H54 (cell line): ENCODE results near the gene CNIH3.

Source experiments
- DNase-seq: peaks from one replicate; pipeline ENCODE4 v3.0.0; 2011; ENCODE audit warnings: low spot score, mixed read lengths; ENCODE audit not compliant: insufficient read length
- FAIRE-seq: peaks from 3 replicates; lab custom pipeline; 2011; peaks lifted over from hg19 to GRCh38; lab: Jason Lieb, UNC
- POLR2A ChIP-seq: IDR thresholded peaks from 2 replicates; pipeline ENCODE4 v1.6.1; 2011; ENCODE audit warnings: low read depth, mild to moderate bottlenecking, low read length

CNIH3 gene

GRCh38 chr1:224719716-224720115, 103.6 kb downstream of the CNIH3 start:
- FAIRE-seq (no peak), DNase-seq (no peak)
- no peak for TF ChIP-seq POLR2A

GRCh38 chr1:224720216-224720615, 104.1 kb downstream of the CNIH3 start:
- DNase-seq (no peak), FAIRE-seq (no peak)
- TF ChIP-seq POLR2A, result no peak

GRCh38 chr1:224721000-224721399, 104.9 kb downstream of the CNIH3 start:
- DNase-seq, result no peak
- TF ChIP-seq POLR2A, result no peak
- FAIRE-seq, result no peak

GRCh38 chr1:224722838-224723237, 106.7 kb downstream of the CNIH3 start:
- DNase-seq, result no peak
- FAIRE-seq, result no peak
- TF ChIP-seq POLR2A, result no peak

GRCh38 chr1:224724566-224724965, 108.4 kb downstream of the CNIH3 start:
- no peak for TF ChIP-seq POLR2A
- no peak for FAIRE-seq
- no peak for DNase-seq

GRCh38 chr1:224726441-224727182, 110.5 kb downstream of the CNIH3 start:
- no peak for TF ChIP-seq POLR2A
- FAIRE-seq (no peak), DNase-seq (peak; percentile 71)

- DNase-seq, result no peak
- TF ChIP-seq POLR2A, result no peak
- no peak for FAIRE-seq
Observed at GRCh38 chr1:224727351-224728289, 111.5 kb downstream of the CNIH3 start.

- no peak for FAIRE-seq
- no peak for TF ChIP-seq POLR2A
- DNase-seq, result no peak
Observed at GRCh38 chr1:224730540-224730939, 114.4 kb downstream of the CNIH3 start.

- no peak for FAIRE-seq
- TF ChIP-seq POLR2A, result no peak
Observed at GRCh38 chr1:224730965-224731364, 114.8 kb downstream of the CNIH3 start.

GRCh38 chr1:224731633-224732032, 115.5 kb downstream of the CNIH3 start:
- DNase-seq (no peak), FAIRE-seq (no peak)
- no peak for TF ChIP-seq POLR2A

More at GRCh38 chr1:224730965-224731364, 114.8 kb downstream of the CNIH3 start:
- no peak for DNase-seq

GRCh38 chr1:224732377-224733026, 116.4 kb downstream of the CNIH3 start:
- FAIRE-seq (no peak), DNase-seq (no peak)
- TF ChIP-seq POLR2A, result no peak

- TF ChIP-seq POLR2A, result no peak
- DNase-seq, result peak; percentile 13
- no peak for FAIRE-seq
Observed at GRCh38 chr1:224733027-224733911, 117.2 kb downstream of the CNIH3 start.
